Caco-2 (cell line): Measurements from ENCODE around the gene SGCG. TPM values are rescaled to one million over a fixed set of nuclear protein-coding genes. Genes with fewer than 3 reads are reported as not detected.

Source experiments
- BruUV-seq: library from RNA; stranded (reverse); fragments of 400-500 nt; replicated peaks from 2 replicates; lab custom pipeline; 2021; lab: Mats Ljungman, UMichigan
- CTCF ChIA-PET: fragments of 300-600 bp; sonication (Branson Sonifier 250); formaldehyde crosslinking; loops from one replicate; lab custom pipeline; 2022; ENCODE audit warnings: antibody characterized with exemption; lab: Charles Lee
- POLR2A ChIA-PET: fragments of 300-600 bp; sonication (Branson Sonifier 250); formaldehyde crosslinking; loops from one replicate; lab custom pipeline; 2022; ENCODE audit warnings: antibody characterized with exemption; lab: Charles Lee
- DNase-seq, 2 experiments: peaks; one replicate each; pipeline versions ENCODE4 v3.0.0 to v3.0.0-alpha.2; 2020 to 2022
- H3K27me3 ChIP-seq: replicated peaks from 2 replicates; pipeline ENCODE4 v1.6.0; 2011; ENCODE audit warnings: low read length; ENCODE audit not compliant: control insufficient read depth, insufficient read depth
- H3K36me3 ChIP-seq: 2 replicates; pipeline ENCODE4 v1.5.1; 2011; ENCODE audit warnings: low read length; ENCODE audit not compliant: control insufficient read depth, insufficient read depth
- H3K4me1 ChIP-seq: fragments of 250-450 bp; sonication (Bioruptor Pico); 2 replicates; pipeline ENCODE4 v1.5.1; 2020; ENCODE audit warnings: mild to moderate bottlenecking
- H3K4me3 ChIP-seq: 2 replicates; pipeline ENCODE4 v1.5.1; 2011; ENCODE audit warnings: low read depth, mild to moderate bottlenecking, control low read depth, low read length
- H3K9me3 ChIP-seq: fragments of 250-450 bp; sonication (Bioruptor Pico); 2 replicates; pipeline ENCODE4 v1.5.1; 2020; ENCODE audit warnings: mild to moderate bottlenecking, moderate library complexity
- H3K27ac Mint-ChIP-seq: one replicate; pipeline ENCODE4 v1.8.0; 2022; ENCODE audit warnings: mixed read lengths; ENCODE audit not compliant: unreplicated experiment
- H3K27me3 Mint-ChIP-seq: one replicate; pipeline ENCODE4 v1.8.0; 2022; ENCODE audit warnings: mixed read lengths; ENCODE audit not compliant: insufficient read depth, unreplicated experiment
- H3K36me3 Mint-ChIP-seq: one replicate; pipeline ENCODE4 v1.8.0; 2022; ENCODE audit warnings: mild to moderate bottlenecking, mixed read lengths; ENCODE audit not compliant: insufficient read depth, unreplicated experiment
- H3K4me1 Mint-ChIP-seq: one replicate; pipeline ENCODE4 v1.8.0; 2022; ENCODE audit warnings: low read depth, mixed read lengths; ENCODE audit not compliant: unreplicated experiment
- H3K4me3 Mint-ChIP-seq: one replicate; pipeline ENCODE4 v1.8.0; 2022; ENCODE audit warnings: mild to moderate bottlenecking, moderate library complexity, mixed read lengths; ENCODE audit not compliant: unreplicated experiment
- H3K9me3 Mint-ChIP-seq: one replicate; pipeline ENCODE4 v1.8.0; 2022; ENCODE audit warnings: mixed read lengths; ENCODE audit not compliant: unreplicated experiment
- CTCF ChIP-seq, 2 experiments: fragments of 200-600 bp in 1 of 2; IDR thresholded peaks; 1 replicate in 1 of 2; 2 replicates in 1 of 2; pipeline versions ENCODE4 v1.5.1 to v1.8.0; 2011 to 2022; ENCODE audit warnings: antibody characterized with exemption in 1 of 2, control low read depth in 1 of 2, inconsistent platforms in 1 of 2, low read depth in 1 of 2, low read length in 1 of 2, mild to moderate bottlenecking in 1 of 2, moderate library complexity in 1 of 2; ENCODE audit not compliant: insufficient read depth in 1 of 2, severe bottlenecking in 1 of 2, unreplicated experiment in 1 of 2
- intact Hi-C: fragments of 100-400 bp; cut with micrococcal nuclease; formaldehyde crosslinking; loops from one replicate; pipeline ENCODE4 v1.10.0; 2022; ENCODE audit not compliant: unreplicated experiment
- total RNA-seq: library from RNA; stranded (reverse); gene quantifications from 2 replicates; pipeline ENCODE4 v1.2.3, GENCODE V29; 2022

SGCG gene
- total RNA-seq, 1 experiment from 2014 or later = not detected

GRCh38 chr13:23161481-23161825, 19.3 kb upstream of the SGCG start:
- BruUV-seq = no TSS peak
- Histone ChIP-seq H3K36me3 (no peaks in the 10 kb centered on the region), H3K9me3 (no peaks in the 10 kb centered on the region), H3K4me3 (no peak overlapping the region), H3K27me3 (no peaks in the 10 kb centered on the region), H3K4me1 (no peaks in the 10 kb centered on the region)
- Mint-ChIP-seq H3K36me3 (no peaks in the 10 kb centered on the region), H3K4me1 (no peaks in the 10 kb centered on the region), H3K9me3 (peaks cover 4% of the 10 kb centered on the region), H3K27ac (no peak overlapping the region), H3K27me3 (no peaks in the 10 kb centered on the region), H3K4me3 (no peak overlapping the region)
- ChIA-PET POLR2A (no interaction called here), CTCF (no interaction called here)
- no peak for DNase-seq
- no peak for TF ChIP-seq CTCF (IDR thresholded peaks at IDR 0.05; ENCODE audit: insufficient read depth in 1 of 2, low read depth in 1 of 2, low read length in 1 of 2, severe bottlenecking in 1 of 2, unreplicated experiment in 1 of 2)
- intact Hi-C loops = no loop called here

- H3K27ac Mint-ChIP-seq = no peak overlapping the region
- intact Hi-C loops = loop anchor here (1.0 kb wide), 1 partner anchor 375 kb away; no protein-coding TSS in a partner anchor
- no peaks in the 10 kb centered on the region for H3K36me3 Mint-ChIP-seq
- CTCF ChIA-PET = interaction anchor here (0.9 to 1.0 kb wide), 2 partner anchors 156 to 374 kb away, joined by 4 read pairs; no protein-coding TSS in a partner anchor
- no peak overlapping the region for H3K4me3 Mint-ChIP-seq
- H3K27me3 Mint-ChIP-seq = peaks cover 6% of the 10 kb centered on the region
- no TSS peak for BruUV-seq
- no peak overlapping the region for H3K4me3 ChIP-seq
- no peak for DNase-seq
- POLR2A ChIA-PET = no interaction called here
- H3K9me3 ChIP-seq = no peaks in the 10 kb centered on the region
- no peaks in the 10 kb centered on the region for H3K9me3 Mint-ChIP-seq
- TF ChIP-seq CTCF (IDR thresholded peaks at IDR 0.05; ENCODE audit: insufficient read depth in 1 of 2, low read depth in 1 of 2, low read length in 1 of 2, severe bottlenecking in 1 of 2, unreplicated experiment in 1 of 2) = peak; percentile 18 to 27
- no peaks in the 10 kb centered on the region for H3K36me3 ChIP-seq
- no peaks in the 10 kb centered on the region for H3K4me1 ChIP-seq
- H3K4me1 Mint-ChIP-seq = no peaks in the 10 kb centered on the region
- no peaks in the 10 kb centered on the region for H3K27me3 ChIP-seq
These were observed 4.9 kb upstream of the SGCG start for GRCh38 chr13:23175920-23176319.

GRCh38 chr13:23182142-23182541, 1.4 kb downstream of the SGCG start:
- Histone ChIP-seq H3K9me3 (no peaks in the 10 kb centered on the region), H3K36me3 (no peaks in the 10 kb centered on the region), H3K27me3 (no peaks in the 10 kb centered on the region), H3K4me3 (no peak overlapping the region), H3K4me1 (no peaks in the 10 kb centered on the region)
- Mint-ChIP-seq H3K27ac (no peak overlapping the region), H3K36me3 (no peaks in the 10 kb centered on the region), H3K9me3 (no peaks in the 10 kb centered on the region), H3K27me3 (peaks cover under 1% of the 10 kb centered on the region), H3K4me1 (no peaks in the 10 kb centered on the region), H3K4me3 (no peak overlapping the region)
- ChIA-PET CTCF (no interaction called here), POLR2A (no interaction called here)
- no peak for TF ChIP-seq CTCF (IDR thresholded peaks at IDR 0.05; ENCODE audit: insufficient read depth in 1 of 2, low read depth in 1 of 2, low read length in 1 of 2, severe bottlenecking in 1 of 2, unreplicated experiment in 1 of 2)
- DNase-seq = no peak
- BruUV-seq = no TSS peak
- intact Hi-C loops = no loop called here
